NB4 (cell line): ENCODE data around the gene TMEM252.

ENCODE experiments used
- CTCF ChIP-seq: IDR thresholded peaks from one replicate; pipeline ENCODE4 v1.5.1; 2012; ENCODE audit warnings: low read depth, low read length
- MAX ChIP-seq: IDR thresholded peaks from 2 replicates; pipeline ENCODE4 v1.6.1; 2011; ENCODE audit warnings: low read depth, low read length
- MYC ChIP-seq: IDR thresholded peaks from 2 replicates; pipeline ENCODE4 v1.6.1; 2011; ENCODE audit warnings: low read depth, low read length
- POLR2A ChIP-seq: IDR thresholded peaks from 2 replicates; pipeline ENCODE4 v1.6.1; 2011; ENCODE audit warnings: mild to moderate bottlenecking; ENCODE audit not compliant: insufficient read length; ENCODE audit errors: extremely low read depth

GRCh38 chr9:68502279-68502678, 38.4 kb downstream of the TMEM252 start:
- TF ChIP-seq CTCF: no peak
- no peak for TF ChIP-seq POLR2A
- no peak for TF ChIP-seq MAX
- TF ChIP-seq MYC: no peak
